UCSD-AML1 (cell line): ENCODE data around the gene ZFP57.
"Not testable (repeated sequence)": the region's sequence is repeated elsewhere in the genome, so short reads cannot be mapped to it uniquely, and the experiment has no call there.

ENCODE experiments used
- DNase-seq: peaks from one replicate; lab custom pipeline; 2025; ENCODE audit not compliant: unreplicated experiment; lab: John Stamatoyannopoulos, UW

Gene ZFP57

GRCh38 chr6:29696147-29697125 lies 15.5 kb upstream of the ZFP57 start:
- no peak for DNase-seq

- DNase-seq = no peak
Observed at GRCh38 chr6:29694637-29695036, 13.7 kb upstream of the ZFP57 start.

DNA sequence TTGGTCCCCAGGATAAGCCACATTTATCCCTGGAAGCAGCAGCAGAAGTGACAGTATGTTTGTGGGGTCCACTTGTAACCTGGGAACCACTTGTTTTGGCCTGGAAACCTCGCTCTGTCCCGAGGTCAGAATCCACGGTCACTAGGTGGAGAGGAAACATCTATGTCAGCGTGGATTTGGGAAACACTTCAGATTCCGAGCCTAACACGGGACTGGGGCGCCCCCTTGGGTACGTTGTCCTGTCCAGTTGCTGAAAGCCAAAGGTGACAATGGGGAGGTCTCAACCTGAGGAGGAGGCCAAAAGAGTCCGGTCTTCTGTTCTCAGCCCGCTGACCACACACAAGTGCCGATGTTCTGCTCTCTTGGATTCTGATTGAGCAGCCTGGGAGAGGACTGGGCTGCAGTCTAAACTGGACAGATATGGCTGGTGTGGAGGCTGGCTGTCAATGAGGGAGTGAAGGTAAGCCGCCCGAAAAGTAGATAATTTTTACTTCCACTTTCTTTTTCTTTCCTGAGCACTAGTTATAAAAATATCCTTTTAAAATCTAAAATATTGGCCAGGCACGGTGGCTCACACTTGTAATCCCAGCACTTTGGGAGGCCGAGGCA lies 4.9 kb upstream of the ZFP57 start:
- DNase-seq = no peak

GRCh38 chr6:29681811-29682210 lies 859 bp upstream of the ZFP57 start:
- no peak for DNase-seq

DNA sequence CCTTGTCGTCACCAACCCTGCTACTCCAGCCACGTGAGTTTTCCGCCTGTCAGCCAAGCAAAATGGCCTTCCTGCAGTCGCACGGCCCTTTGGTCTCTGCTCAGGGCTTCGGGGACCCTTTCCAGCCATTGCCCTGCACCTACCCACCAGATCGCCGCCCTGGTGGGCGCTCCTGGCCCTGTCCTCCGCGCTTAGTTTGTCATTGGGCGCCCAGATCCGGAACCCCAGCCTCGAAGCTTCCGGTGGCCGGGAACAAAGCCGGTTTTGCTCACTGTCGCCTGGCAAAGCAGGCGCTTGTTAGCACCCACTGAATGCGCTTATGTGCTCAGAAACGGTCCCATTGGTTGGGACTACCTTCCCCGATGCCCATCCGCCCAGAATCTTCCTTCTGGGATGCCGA lies 536 bp downstream of the ZFP57 start:
- no peak for DNase-seq

- peak; percentile 16 for DNase-seq
Observed at GRCh38 chr6:29679962-29680361, 990 bp downstream of the ZFP57 start.

- DNase-seq = no peak
Observed at GRCh38 chr6:29678114-29678513, 2.8 kb downstream of the ZFP57 start.

- peak; percentile 18 for DNase-seq
Observed at GRCh38 chr6:29676981-29677601, 3.9 kb downstream of the ZFP57 start.

GRCh38 chr6:29675561-29675960 lies 5.4 kb downstream of the ZFP57 start:
- no peak for DNase-seq

- no peak for DNase-seq
Observed at GRCh38 chr6:29674008-29674407, 6.9 kb downstream of the ZFP57 start.

- DNase-seq = no peak
Observed at GRCh38 chr6:29673161-29673560, 7.8 kb downstream of the ZFP57 start.

- DNase-seq = not testable (repeated sequence)
Observed at GRCh38 chr6:29672116-29672515, 8.8 kb downstream of the ZFP57 start.

DNA sequence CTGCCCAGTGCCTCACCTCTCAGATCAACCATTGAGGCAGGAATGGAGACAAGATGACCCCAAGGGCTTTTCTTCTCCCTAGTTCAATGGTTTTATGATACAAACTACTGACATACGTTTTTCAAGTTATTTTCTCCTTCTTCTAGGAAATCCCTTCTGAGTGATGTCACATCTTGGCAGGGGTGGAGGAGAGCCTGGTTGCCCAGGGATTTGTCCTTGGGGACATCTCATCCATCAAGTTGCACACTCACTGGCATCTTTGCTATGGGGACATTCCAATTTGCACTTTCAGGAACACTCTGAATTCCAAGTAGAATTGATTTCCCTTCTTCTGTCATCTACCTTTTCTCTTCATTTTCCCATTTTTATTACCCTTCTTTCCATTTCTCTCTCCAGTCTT lies 9.9 kb downstream of the ZFP57 start:
- DNase-seq = no peak

- DNase-seq = no peak
Observed at GRCh38 chr6:29667158-29667557, 13.8 kb downstream of the ZFP57 start.

DNA sequence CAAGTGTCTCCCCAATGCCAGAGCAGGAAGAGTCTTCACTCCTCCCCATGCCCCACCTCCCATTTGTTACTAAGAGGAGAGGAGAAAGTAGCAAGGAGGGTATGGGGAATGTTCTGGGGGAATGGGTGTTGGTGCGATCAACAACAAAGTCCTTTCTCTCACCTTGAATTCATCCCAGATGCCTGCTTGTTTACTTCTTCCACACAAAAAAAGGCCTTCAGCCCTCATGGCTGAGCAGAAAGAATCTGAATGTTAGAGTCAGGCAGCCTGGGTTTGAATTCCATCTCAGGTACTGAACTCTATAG lies 14.2 kb downstream of the ZFP57 start:
- DNase-seq = no peak

GRCh38 chr6:29665942-29666825 lies 14.8 kb downstream of the ZFP57 start:
- no peak for DNase-seq

DNA sequence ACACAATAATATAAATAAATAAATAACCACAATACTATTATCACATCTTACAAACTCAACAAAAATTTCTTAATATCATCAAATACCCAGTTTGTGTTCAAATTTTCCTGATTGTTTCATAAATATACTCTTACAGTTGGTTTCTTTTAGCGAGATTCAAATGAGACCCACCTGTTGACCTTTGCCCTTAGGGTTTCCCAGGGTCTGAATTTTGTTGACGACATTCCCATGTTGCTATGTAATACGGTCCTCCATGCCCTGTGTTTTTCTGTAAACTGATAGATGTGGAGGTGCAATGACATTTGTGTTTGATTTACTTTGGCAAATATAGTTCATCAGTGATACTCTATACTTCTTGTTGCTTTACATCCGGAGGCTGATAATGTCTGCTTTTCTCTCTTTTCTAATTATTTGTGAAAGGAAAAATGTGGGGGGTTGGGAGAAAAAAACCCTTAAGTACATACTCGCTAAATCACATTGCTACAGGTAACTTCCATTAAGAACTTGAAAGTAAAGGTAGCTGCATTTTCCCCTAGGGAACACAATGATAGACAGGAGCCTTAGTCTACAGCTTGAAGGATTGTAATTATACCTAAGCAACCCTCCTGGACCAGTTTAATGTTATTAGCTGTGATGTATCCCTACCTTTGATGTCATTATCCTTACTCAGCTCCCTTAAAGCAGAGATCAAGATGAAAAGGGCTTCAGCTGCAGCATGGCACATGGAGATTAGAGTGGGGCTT lies 17.5 kb downstream of the ZFP57 start:
- DNase-seq = no peak

DNA sequence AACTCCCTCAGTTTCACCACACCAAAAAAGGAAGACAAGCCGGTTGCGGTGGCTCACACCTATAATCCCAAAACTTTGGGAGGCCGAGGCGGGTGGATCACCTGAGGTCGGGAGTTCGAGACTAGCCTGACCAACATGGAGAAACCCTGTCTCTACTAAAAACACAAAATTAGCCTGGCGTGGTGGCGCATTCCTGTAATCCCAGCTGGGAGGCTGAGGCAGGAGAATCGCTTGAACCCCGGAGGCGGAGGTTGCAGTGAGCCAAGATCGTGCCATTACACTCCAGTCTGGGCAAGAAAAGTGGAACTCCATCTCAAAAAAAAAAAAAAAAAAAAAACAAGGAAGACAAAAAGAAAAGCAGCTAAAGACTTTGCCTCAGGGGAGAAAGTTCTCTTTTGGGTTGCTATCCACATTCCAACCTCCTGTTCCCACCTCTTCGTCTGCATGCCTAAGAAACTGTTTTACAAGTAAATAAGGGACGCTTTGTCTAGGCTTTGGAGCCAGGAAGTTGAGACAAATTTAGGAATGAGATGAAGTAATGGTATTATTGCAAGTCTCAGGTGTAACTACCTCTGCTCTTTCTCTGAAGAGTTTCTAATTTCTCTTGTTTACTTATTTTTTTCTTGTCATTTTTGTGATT lies 19.3 kb downstream of the ZFP57 start:
- DNase-seq = not testable (repeated sequence)

GRCh38 chr6:29661071-29661470 lies 19.9 kb downstream of the ZFP57 start:
- DNase-seq = no peak

DNA sequence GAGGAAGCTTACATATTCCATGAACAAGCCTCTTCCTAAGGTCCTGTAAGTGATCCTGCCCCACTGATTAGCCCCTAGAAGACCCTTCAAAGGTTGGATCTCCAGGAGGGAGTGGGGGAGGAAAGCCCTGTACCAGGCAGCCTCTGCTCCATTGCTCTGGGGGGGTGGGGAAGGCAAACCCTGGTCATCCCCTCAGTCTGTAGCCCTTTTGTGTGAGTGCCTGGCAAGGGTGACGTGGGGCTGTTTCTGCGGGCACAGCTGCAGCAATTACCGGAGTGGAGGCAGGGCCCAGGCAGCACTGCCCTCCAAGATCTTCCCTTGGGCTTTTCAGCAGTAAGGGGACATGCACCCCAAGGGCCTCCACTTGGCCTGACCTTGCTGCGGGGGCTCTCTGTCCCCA lies 24.2 kb downstream of the ZFP57 start, which contains the start of gene MOG:
Gene MOG (plus strand): TSS at position 295 of the 400 bp plus-strand sequence. CDS start 118 bp downstream, outside the sequence.
- DNase-seq = no peak
